MM.1S (cell line): ENCODE measurements around the gene TMEM242.

Source experiments
- DNase-seq: peaks from one replicate; pipeline ENCODE4 v3.0.0-alpha.2; 2015
- H2AFZ ChIP-seq: fragments of 300-600 bp; sonication (generic); 2 replicates; pipeline ENCODE4 v1.6.0; 2016; ENCODE audit warnings: antibody characterized with exemption, low read length
- H3F3A ChIP-seq: fragments of 300-600 bp; sonication (generic); 2 replicates; pipeline ENCODE4 v1.6.1; 2016; ENCODE audit warnings: mild to moderate bottlenecking, antibody characterized with exemption, low read length, moderate library complexity, mixed read lengths; ENCODE audit not compliant: insufficient read depth
- H3K27ac ChIP-seq: fragments of 300-600 bp; sonication (generic); 2 replicates; pipeline ENCODE4 v1.5.1; 2016; ENCODE audit warnings: mild to moderate bottlenecking, low read length
- H3K27me3 ChIP-seq: fragments of 300-600 bp; sonication (generic); replicated peaks from 2 replicates; pipeline ENCODE4 v1.6.0; 2016; ENCODE audit warnings: low read length; ENCODE audit not compliant: insufficient read depth
- H3K36me3 ChIP-seq: fragments of 300-600 bp; sonication (generic); replicated peaks from 2 replicates; pipeline ENCODE4 v1.6.1; 2016; ENCODE audit warnings: mild to moderate bottlenecking, low read length, mixed read lengths; ENCODE audit not compliant: insufficient read depth
- H3K4me1 ChIP-seq: fragments of 300-600 bp; sonication (generic); 2 replicates; pipeline ENCODE4 v1.6.1; 2016; ENCODE audit warnings: low read length, mixed read lengths
- H3K4me2 ChIP-seq: fragments of 300-600 bp; sonication (generic); 2 replicates; pipeline ENCODE4 v1.6.0; 2016; ENCODE audit warnings: low read depth, low read length
- H3K4me3 ChIP-seq: fragments of 300-600 bp; sonication (generic); 2 replicates; pipeline ENCODE4 v1.5.1; 2016; ENCODE audit warnings: low read length, mixed read lengths
- H3K79me2 ChIP-seq: fragments of 300-600 bp; sonication (generic); 2 replicates; pipeline ENCODE4 v1.6.1; 2016; ENCODE audit warnings: mixed run types, low read length, mixed read lengths
- H3K9ac ChIP-seq: fragments of 300-600 bp; sonication (generic); 2 replicates; pipeline ENCODE4 v1.6.1; 2016; ENCODE audit warnings: low read length, mixed read lengths
- H3K9me2 ChIP-seq: fragments of 300-600 bp; sonication (generic); replicated peaks from 2 replicates; pipeline ENCODE4 v1.6.1; 2016; ENCODE audit warnings: mild to moderate bottlenecking, low read length, mixed read lengths; ENCODE audit not compliant: insufficient read depth
- H3K9me3 ChIP-seq: fragments of 300-600 bp; sonication (generic); replicated peaks from 2 replicates; pipeline ENCODE4 v1.6.1; 2016; ENCODE audit warnings: mild to moderate bottlenecking, low read length, mixed read lengths; ENCODE audit not compliant: insufficient read depth
- H4K20me1 ChIP-seq: fragments of 300-600 bp; sonication (generic); 2 replicates; pipeline ENCODE4 v1.6.1; 2016; ENCODE audit warnings: mild to moderate bottlenecking, low read length, moderate library complexity, mixed read lengths; ENCODE audit not compliant: insufficient read depth
- CTCF ChIP-seq: fragments of 300-600 bp; sonication (generic); IDR thresholded peaks from 2 replicates; pipeline ENCODE4 v1.5.1; 2016; ENCODE audit warnings: antibody characterized with exemption, low read length, mixed read lengths
- EZH2 ChIP-seq: fragments of 300-600 bp; sonication (generic); optimal IDR thresholded peaks from 2 replicates; pipeline ENCODE3; 2017; ENCODE audit warnings: low read depth, mild to moderate bottlenecking, antibody characterized with exemption, low read length, mixed read lengths
- EZH2phosphoT487 ChIP-seq: fragments of 300-600 bp; sonication (generic); IDR thresholded peaks from 2 replicates; pipeline ENCODE4 v1.6.1; 2018; ENCODE audit warnings: antibody characterized with exemption, low read length

The TMEM242 gene

GRCh38 chr6:157267109-157267611 lies 56.2 kb downstream of the TMEM242 start:
- no peak for DNase-seq
- Histone ChIP-seq H3K36me3 (no peaks in the 10 kb centered on the region), H3K4me3 (no peak overlapping the region), H4K20me1 (no peaks in the 10 kb centered on the region), H3K4me1 (no peaks in the 10 kb centered on the region), H3K79me2 (no peaks in the 10 kb centered on the region), H2AFZ (no peak overlapping the region), H3K4me2 (no peak overlapping the region), H3K9me3 (no peaks in the 10 kb centered on the region), H3K27ac (no peak overlapping the region), H3F3A (no peaks in the 10 kb centered on the region), H3K9ac (no peak overlapping the region), H3K9me2 (no peaks in the 10 kb centered on the region), H3K27me3 (no peaks in the 10 kb centered on the region)
- TF ChIP-seq EZH2phosphoT487, result no peak
- no peak for TF ChIP-seq CTCF
- TF ChIP-seq EZH2, result no peak

GRCh38 chr6:157266274-157267101 lies 56.8 kb downstream of the TMEM242 start:
- Histone ChIP-seq H3K4me3 (no peak overlapping the region), H3K9me2 (no peaks in the 10 kb centered on the region), H3K9me3 (no peaks in the 10 kb centered on the region), H3K27me3 (no peaks in the 10 kb centered on the region), H3K79me2 (no peaks in the 10 kb centered on the region), H2AFZ (no peak overlapping the region), H4K20me1 (no peaks in the 10 kb centered on the region), H3K36me3 (no peaks in the 10 kb centered on the region), H3K9ac (no peak overlapping the region), H3K4me2 (no peak overlapping the region), H3K27ac (no peak overlapping the region), H3F3A (no peaks in the 10 kb centered on the region), H3K4me1 (no peaks in the 10 kb centered on the region)
- no peak for TF ChIP-seq CTCF
- TF ChIP-seq EZH2phosphoT487, result no peak
- TF ChIP-seq EZH2, result no peak
- DNase-seq, result no peak

- no peaks in the 10 kb centered on the region for H3K36me3 ChIP-seq
- H3K4me3 ChIP-seq, result no peak overlapping the region
- H3K9ac ChIP-seq, result no peak overlapping the region
- no peaks in the 10 kb centered on the region for H3K4me1 ChIP-seq
- H3K27me3 ChIP-seq, result no peaks in the 10 kb centered on the region
- H3K9me3 ChIP-seq, result no peaks in the 10 kb centered on the region
- H3K27ac ChIP-seq, result no peak overlapping the region
- no peak overlapping the region for H2AFZ ChIP-seq
- no peak for TF ChIP-seq CTCF
- no peak for TF ChIP-seq EZH2phosphoT487
- TF ChIP-seq EZH2, result no peak
- no peak for DNase-seq
- no peaks in the 10 kb centered on the region for H3K9me2 ChIP-seq
- no peak overlapping the region for H3K4me2 ChIP-seq
- H3F3A ChIP-seq, result no peaks in the 10 kb centered on the region
- H3K79me2 ChIP-seq, result no peaks in the 10 kb centered on the region
- no peaks in the 10 kb centered on the region for H4K20me1 ChIP-seq
Observed at GRCh38 chr6:157265635-157266034, 57.7 kb downstream of the TMEM242 start.
